ENCODE results near the gene PTDSS2. TPM values are rescaled to one million over a fixed set of nuclear protein-coding genes. Genes with fewer than 3 reads are reported as not detected.

PTDSS2 gene
- total and polyA plus RNA-seq, 11 donors: 20.3 to 43.0 (median 25.7) TPM

DNA sequence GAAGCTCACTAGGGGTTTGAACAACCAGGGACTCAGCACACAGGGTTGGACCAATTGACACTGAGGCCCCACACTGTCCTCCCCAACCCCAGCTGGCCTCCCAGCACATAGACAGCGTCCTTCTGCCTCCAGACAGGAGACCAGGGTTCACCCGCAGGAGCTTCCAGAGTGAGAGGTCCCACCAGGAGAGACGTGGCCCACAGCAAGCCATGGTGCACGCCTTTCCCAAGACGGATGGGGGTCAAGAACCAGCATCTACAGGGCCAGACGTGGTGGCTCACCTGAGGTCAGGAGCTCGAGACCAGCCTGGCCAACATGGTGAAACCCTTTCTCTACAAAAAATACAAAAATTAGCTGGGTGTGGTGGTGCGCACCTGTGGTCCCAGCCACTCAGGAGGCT lies 23.2 kb upstream of the PTDSS2 start:
- intact Hi-C loops (cut with DNase I): no loop called here
- H3K27me3 ChIP-seq: peaks cover 0 to 47% (median 5%) of the 10 kb centered on the region in 9 donors
- peak in 2 of 5 donors; percentile 9 to 38 for DNase-seq

DNA sequence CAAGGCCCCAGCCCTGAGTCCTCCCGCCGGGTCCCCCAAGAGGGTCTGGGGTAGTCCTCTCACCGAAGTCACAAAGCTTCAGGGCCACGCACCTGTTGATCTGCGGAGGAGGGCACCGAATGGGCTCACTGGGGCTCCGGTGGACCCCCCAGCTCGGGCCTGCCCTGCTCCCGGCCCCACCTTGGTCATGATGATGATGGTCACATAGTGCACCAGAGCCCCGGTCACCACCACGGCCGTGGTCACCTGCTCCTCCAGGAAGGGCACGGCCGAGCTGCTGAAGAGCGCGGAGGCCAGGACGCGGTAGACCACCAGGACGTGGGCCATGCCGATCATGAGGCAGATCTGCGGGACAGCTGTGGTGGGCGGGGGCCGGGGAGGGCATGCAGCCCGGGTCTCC lies 21.8 kb upstream of the PTDSS2 start:
- peaks cover 0 to 39% (median 5%) of the 10 kb centered on the region in 9 donors for H3K27me3 ChIP-seq
- DNase-seq: no peak
- 90 to 94% (median 91%) methylated on average over 8 to 24 of the region's 24 CpGs for WGBS, 4 donors

More for the DNA sequence above, 23.2 kb upstream of the PTDSS2 start:
- Histone ChIP-seq H3K36me3 (no peaks in the 10 kb centered on the region), H3K27ac (no peak overlapping the region), H3K4me1 (no peaks in the 10 kb centered on the region), H3K9me3 (no peaks in the 10 kb centered on the region), H3K4me3 (no peak overlapping the region)
- ATAC-seq: no peak
- TF ChIP-seq CTCF (IDR thresholded peaks at IDR 0.05) (no peak), POLR2A (IDR thresholded peaks at IDR 0.05) (no peak)
- 75 to 94% (median 84%) methylated on average over 6 to 8 of the region's 8 CpGs for WGBS, 4 donors

GRCh38 chr11:429391-429790 lies 20.7 kb upstream of the PTDSS2 start:
- no peaks in the 10 kb centered on the region for H3K9me3 ChIP-seq
- ATAC-seq (no peak), DNase-seq (peak in 1 of 5 donors; percentile 26)
- TF ChIP-seq POLR2A (IDR thresholded peaks at IDR 0.05) (no peak), CTCF (IDR thresholded peaks at IDR 0.05) (no peak)
- no peaks in the 10 kb centered on the region for H3K36me3 ChIP-seq
- no peak overlapping the region for H3K27ac ChIP-seq
- H3K4me1 ChIP-seq: no peaks in the 10 kb centered on the region
- WGBS, 4 donors: 86 to 92% (median 87%) methylated on average over 15 to 27 of the region's 27 CpGs
- intact Hi-C loops (cut with DNase I): no loop called here
- H3K27me3 ChIP-seq: peaks cover 0 to 28% (median 2%) of the 10 kb centered on the region in 9 donors
- H3K4me3 ChIP-seq: no peak overlapping the region

More for the DNA sequence above, 21.8 kb upstream of the PTDSS2 start:
- ATAC-seq: peak in 1 of 4 donors; percentile 30
- no peak overlapping the region for H3K4me3 ChIP-seq
- no peaks in the 10 kb centered on the region for H3K4me1 ChIP-seq
- intact Hi-C loops (cut with DNase I): no loop called here
- H3K9me3 ChIP-seq: no peaks in the 10 kb centered on the region
- H3K36me3 ChIP-seq: no peaks in the 10 kb centered on the region
- no peak overlapping the region for H3K27ac ChIP-seq
- TF ChIP-seq CTCF (IDR thresholded peaks at IDR 0.05) (no peak), POLR2A (IDR thresholded peaks at IDR 0.05) (no peak)

DNA sequence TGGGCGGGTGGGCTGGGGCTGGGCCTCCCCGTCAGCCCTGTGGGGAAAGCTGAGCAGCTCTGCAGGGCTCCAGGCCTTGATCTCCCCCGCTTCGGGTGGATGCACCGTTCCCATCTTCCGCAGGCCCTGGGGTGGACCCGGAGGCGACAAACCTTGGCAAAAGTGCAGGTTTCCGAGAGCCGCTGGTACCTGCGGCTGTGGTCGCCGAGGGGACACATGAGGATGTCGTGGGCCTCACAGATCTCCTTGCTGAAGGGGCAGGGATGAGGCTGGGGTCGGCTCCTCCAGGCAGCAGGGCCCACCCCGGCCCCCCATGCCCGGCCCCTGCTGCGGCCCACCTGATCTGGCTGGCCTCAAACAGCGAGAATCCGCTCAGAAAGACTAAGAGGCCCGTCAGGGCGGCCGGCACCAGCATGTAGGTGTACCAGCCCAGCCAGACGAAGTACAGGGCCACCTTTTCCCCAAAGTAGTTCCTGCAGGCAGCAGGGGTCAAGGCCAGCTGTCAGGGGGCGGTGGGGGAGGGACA lies 20.1 kb upstream of the PTDSS2 start:
- Histone ChIP-seq H3K4me1 (no peaks in the 10 kb centered on the region), H3K4me3 (no peak overlapping the region), H3K27ac (no peak overlapping the region), H3K27me3 (peaks cover 0 to 25% (median 0%) of the 10 kb centered on the region in 9 donors), H3K36me3 (no peaks in the 10 kb centered on the region), H3K9me3 (no peaks in the 10 kb centered on the region)
- DNase-seq: peak in 2 of 5 donors; percentile 11 to 15
- no peak for TF ChIP-seq POLR2A (IDR thresholded peaks at IDR 0.05)
- no peak for ATAC-seq
- intact Hi-C loops (cut with DNase I): loop anchor here in 1 of 10 donors (10.0 kb wide), 1 partner anchor 65 kb away; the partner anchor contains the start of gene B4GALNT4
- WGBS, 4 donors: 37 to 52% (median 46%) methylated on average over 11 to 25 of the region's 25 CpGs

All from heart left ventricle (tissue), 16 donors.